IMR-90 (cell line): ENCODE results near the gene PAMR1. TPM values are rescaled to one million over a fixed set of nuclear protein-coding genes. Genes with fewer than 3 reads are reported as not detected.

Experiments
- ATAC-seq: fragments of 200-7000 bp; cut with Tn5 transposase; 2 replicates; pipeline ENCODE4 v1.9.1; 2020; ENCODE audit warnings: low read depth, mild to moderate bottlenecking, moderate library complexity
- BruUV-seq: library from RNA; stranded (reverse); fragments of 400-500 nt; replicated peaks from 2 replicates; lab custom pipeline; 2021; lab: Mats Ljungman, UMichigan
- CTCF ChIA-PET: fragments of 300-600 bp; formaldehyde crosslinking; extraction: SDS; loops from one replicate; lab custom pipeline; 2021; ENCODE audit warnings: antibody characterized with exemption; lab: Yijun Ruan, JAX
- POLR2A ChIA-PET: fragments of 300-600 bp; sonication (Branson Sonifier 250); formaldehyde crosslinking; loops from one replicate; lab custom pipeline; 2022; ENCODE audit warnings: antibody characterized with exemption; ENCODE audit not compliant: unreplicated experiment; lab: Charles Lee
- DNase-seq: peaks from one replicate; pipeline ENCODE4 v3.0.0; 2013
- H2AFZ ChIP-seq: replicated peaks from 2 replicates; pipeline ENCODE3; 2013; ENCODE audit warnings: low read length, mild to moderate bottlenecking; ENCODE audit not compliant: poor library complexity
- H2AK5ac ChIP-seq: 2 replicates; pipeline ENCODE4 v1.6.1; 2013; ENCODE audit warnings: low read depth, low read length, inconsistent platforms
- H2AK9ac ChIP-seq: replicated peaks from 2 replicates; pipeline ENCODE3; 2013; ENCODE audit warnings: mild to moderate bottlenecking, low read depth, low read length, moderate library complexity; ENCODE audit not compliant: poor library complexity
- H2BK120ac ChIP-seq: 2 replicates; pipeline ENCODE4 v1.6.1; 2013; ENCODE audit warnings: low read depth, low read length, inconsistent platforms
- H2BK15ac ChIP-seq: 3 replicates; pipeline ENCODE4 v1.6.1; 2013; ENCODE audit warnings: low read depth, low read length, inconsistent platforms
- H2BK20ac ChIP-seq: 2 replicates; pipeline ENCODE4 v1.6.1; 2013; ENCODE audit warnings: low read depth, mild to moderate bottlenecking, inconsistent platforms, low read length, moderate library complexity
- H2BK5ac ChIP-seq: 2 replicates; pipeline ENCODE4 v1.6.1; 2013; ENCODE audit warnings: mild to moderate bottlenecking, low read depth, low read length, inconsistent platforms; ENCODE audit not compliant: poor library complexity, severe bottlenecking
- H3K14ac ChIP-seq: replicated peaks from 2 replicates; pipeline ENCODE4 v1.6.1; 2013; ENCODE audit warnings: low read depth, low read length, inconsistent platforms
- H3K18ac ChIP-seq: 2 replicates; pipeline ENCODE4 v1.6.1; 2013; ENCODE audit warnings: low read depth, low read length, control low read depth
- H3K23ac ChIP-seq: 2 replicates; pipeline ENCODE4 v1.6.1; 2013; ENCODE audit warnings: low read depth, low read length, inconsistent platforms
- H3K27ac ChIP-seq: 2 replicates; pipeline ENCODE4 v1.5.1; 2013; ENCODE audit warnings: mild to moderate bottlenecking, control low read depth, low read length; ENCODE audit not compliant: insufficient read depth
- H3K27me3 ChIP-seq: 2 replicates; pipeline ENCODE4 v1.6.1; 2013; ENCODE audit warnings: low read length; ENCODE audit not compliant: control insufficient read depth, insufficient read depth
- H3K36me3 ChIP-seq: 2 replicates; pipeline ENCODE4 v1.6.1; 2013; ENCODE audit warnings: low read length, mixed read lengths; ENCODE audit not compliant: control insufficient read depth, insufficient read depth
- H3K4ac ChIP-seq: 2 replicates; pipeline ENCODE4 v1.6.1; 2013; ENCODE audit warnings: low read depth, low read length, inconsistent platforms
- H3K4me1 ChIP-seq: 2 replicates; pipeline ENCODE4 v1.6.1; 2013; ENCODE audit warnings: low read length, mixed read lengths; ENCODE audit not compliant: control insufficient read depth, insufficient read depth
- H3K4me2 ChIP-seq: 2 replicates; pipeline ENCODE4 v1.6.1; 2013; ENCODE audit warnings: low read depth, mild to moderate bottlenecking, control low read depth, low read length, moderate library complexity
- H3K4me3 ChIP-seq: 2 replicates; pipeline ENCODE4 v1.5.1; 2013; ENCODE audit warnings: low read depth, mild to moderate bottlenecking, control low read depth, low read length, moderate library complexity; ENCODE audit not compliant: insufficient read depth
- H3K56ac ChIP-seq: 2 replicates; pipeline ENCODE4 v1.6.1; 2013; ENCODE audit warnings: low read length, inconsistent platforms; ENCODE audit not compliant: insufficient read depth; ENCODE audit errors: extremely low read depth
- H3K79me1 ChIP-seq, 2 experiments: 2 replicates each; pipeline ENCODE4 v1.6.1; 2013; ENCODE audit warnings: low read length in 2 of 2, inconsistent platforms in 1 of 2, low read depth in 1 of 2
- H3K9ac ChIP-seq: 2 replicates; pipeline ENCODE4 v1.6.1; 2013; ENCODE audit warnings: low read depth, low read length, control low read depth
- H3K9me1 ChIP-seq: 2 replicates; pipeline ENCODE4 v1.6.1; 2013; ENCODE audit warnings: low read length, inconsistent platforms; ENCODE audit not compliant: insufficient read depth
- H3K9me3 ChIP-seq: 2 replicates; pipeline ENCODE4 v1.6.1; 2013; ENCODE audit warnings: low read length; ENCODE audit not compliant: control insufficient read depth, insufficient read depth
- H4K20me1 ChIP-seq: 2 replicates; pipeline ENCODE4 v1.6.1; 2013; ENCODE audit warnings: low read length, inconsistent platforms; ENCODE audit not compliant: insufficient read depth
- H4K5ac ChIP-seq: 2 replicates; pipeline ENCODE4 v1.6.1; 2013; ENCODE audit warnings: mild to moderate bottlenecking, low read depth, low read length, control low read depth
- H4K8ac ChIP-seq, 2 experiments: 2 replicates each; pipeline ENCODE4 v1.6.1; 2013; ENCODE audit warnings: low read depth in 2 of 2, low read length in 2 of 2, control low read depth in 1 of 2, inconsistent platforms in 1 of 2
- H4K91ac ChIP-seq: 2 replicates; pipeline ENCODE4 v1.6.1; 2013; ENCODE audit warnings: low read depth, low read length, inconsistent platforms; ENCODE audit not compliant: insufficient read depth
- BHLHE40 ChIP-seq: fragments of 150-350 bp; IDR thresholded peaks from 2 replicates; pipeline ENCODE4 v1.6.1; 2016; ENCODE audit warnings: mild to moderate bottlenecking, low read depth, low read length
- CEBPB ChIP-seq: IDR thresholded peaks from 2 replicates; pipeline ENCODE4 v1.6.1; 2012; ENCODE audit warnings: low read depth, low read length, improper control_type of control experiment
- CHD1 ChIP-seq: IDR thresholded peaks from 2 replicates; pipeline ENCODE4 v1.6.1; 2012; ENCODE audit warnings: low read depth, low read length, improper control_type of control experiment
- ELK1 ChIP-seq: fragments of 150-350 bp; IDR thresholded peaks from 2 replicates; pipeline ENCODE4 v1.6.1; 2016; ENCODE audit warnings: low read depth, mild to moderate bottlenecking, low read length, moderate library complexity, borderline replicate concordance
- FOS ChIP-seq: fragments of 150-350 bp; IDR thresholded peaks from 2 replicates; pipeline ENCODE4 v1.6.1; 2016; ENCODE audit warnings: low read depth, low read length
- MAFK ChIP-seq: IDR thresholded peaks from 2 replicates; pipeline ENCODE4 v1.6.1; 2012; ENCODE audit warnings: low read depth, low read length, improper control_type of control experiment
- MAZ ChIP-seq: IDR thresholded peaks from 2 replicates; pipeline ENCODE4 v1.6.1; 2012; ENCODE audit warnings: low read depth, mild to moderate bottlenecking, low read length, improper control_type of control experiment, moderate library complexity, borderline replicate concordance
- MXI1 ChIP-seq: IDR thresholded peaks from 2 replicates; pipeline ENCODE4 v1.6.1; 2012; ENCODE audit warnings: low read depth, mild to moderate bottlenecking, low read length, moderate library complexity, borderline replicate concordance
- NFE2L2 ChIP-seq: fragments of 150-350 bp; IDR thresholded peaks from 2 replicates; pipeline ENCODE4 v1.6.1; 2016; ENCODE audit warnings: low read depth, mild to moderate bottlenecking, low read length
- POLR2A ChIP-seq: IDR thresholded peaks from 2 replicates; pipeline ENCODE4 v1.6.1; 2012; ENCODE audit warnings: mild to moderate bottlenecking, low read depth, low read length
- RAD21 ChIP-seq: IDR thresholded peaks from 2 replicates; pipeline ENCODE4 v1.6.1; 2012; ENCODE audit warnings: low read length, improper control_type of control experiment
- RCOR1 ChIP-seq: IDR thresholded peaks from 2 replicates; pipeline ENCODE4 v1.6.1; 2012; ENCODE audit warnings: mild to moderate bottlenecking, low read length, improper control_type of control experiment; ENCODE audit not compliant: insufficient replicate concordance
- RFX5 ChIP-seq: IDR thresholded peaks from 2 replicates; pipeline ENCODE4 v1.8.0; 2012; ENCODE audit warnings: low read depth, mild to moderate bottlenecking, low read length, moderate library complexity
- SMC3 ChIP-seq: fragments of 150-350 bp; IDR thresholded peaks from 2 replicates; pipeline ENCODE4 v1.6.1; 2016; ENCODE audit warnings: low read depth, mild to moderate bottlenecking, antibody characterized with exemption, low read length, moderate library complexity
- WGBS, 2 experiments: methylation state at CpG; one replicate each; pipeline versions ENCODE4 v1.1.5 to v1.1.7; 2013; ENCODE audit warnings: missing lambda C conversion rate in 2 of 2; ENCODE audit not compliant: insufficient read length in 1 of 2; ENCODE audit errors: extremely low coverage in 2 of 2; 5-methylcytosine and 5-hydroxymethylcytosine counted together
- dilution Hi-C: fragments of 300-500 bp; cut with HindIII; formaldehyde crosslinking; loops from one replicate; pipeline ENCODE4 v1.14.3; 2018; ENCODE audit warnings: low sequenced_read_pairs; ENCODE audit not compliant: unreplicated experiment
- in situ Hi-C: fragments of 300-500 bp; cut with MboI; formaldehyde crosslinking; loops from 3 replicates; pipeline ENCODE4 v1.14.3; 2019; ENCODE audit warnings: low sequenced_read_pairs, inconsistent platforms, mixed read lengths
- intact Hi-C: fragments of 100-400 bp; cut with micrococcal nuclease; formaldehyde crosslinking; loops from 2 replicates; pipeline ENCODE4 v1.10.0; 2022
- polyA plus RNA-seq, 3 experiments: library from polyadenylated mRNA; depleted of rRNA; stranded (reverse); fragments of >200 nt; gene quantifications; 2 replicates each; pipeline ENCODE4 v1.2.3, GENCODE V29; 2012; ENCODE audit warnings: low replicate concordance in 1 of 3
- total RNA-seq: library from RNA; depleted of rRNA; stranded (reverse); fragments of >200 nt; gene quantifications from 2 replicates; pipeline ENCODE4 v1.2.3, GENCODE V29; 2012
- TF ChIP-seq, protein P1 (sequence below): fragments of 150-350 bp; IDR thresholded peaks from 2 replicates; pipeline ENCODE4 v1.6.1; 2017; ENCODE audit warnings: mild to moderate bottlenecking, antibody characterized with exemption, low read length, low read depth
- TF ChIP-seq, protein P2 (sequence below): conservative IDR thresholded peaks from 2 replicates; pipeline ENCODE4 v1.5.1; 2012; ENCODE audit warnings: mild to moderate bottlenecking, low read depth, low read length, improper control_type of control experiment

Gene PAMR1
- total and polyA plus RNA-seq, 2 of the 4 experiments (the other 2 are of a cell fraction) = 70.7 to 80.7 TPM

DNA sequence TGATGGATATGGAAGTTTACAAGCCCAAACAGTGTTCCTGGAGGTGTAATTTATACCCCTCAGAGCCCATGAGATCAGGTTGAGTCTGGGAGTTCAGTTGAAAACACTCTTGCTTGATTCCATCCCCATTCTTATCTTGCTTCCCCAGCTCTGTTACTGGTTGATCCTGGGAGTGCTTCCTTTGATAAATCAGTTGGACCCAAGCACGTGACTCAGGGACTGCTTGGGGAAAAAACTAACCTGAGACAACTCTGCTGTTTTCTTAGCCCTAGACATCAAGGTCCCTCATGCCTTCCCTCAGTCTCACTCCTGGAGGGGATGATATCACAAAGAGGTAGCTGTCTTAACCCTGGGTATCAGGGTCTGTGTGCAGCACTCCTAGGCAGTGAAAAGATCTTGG, 71.1 kb downstream of the PAMR1 start:
- H3K79me1 ChIP-seq = no peaks in the 10 kb centered on the region
- no peak for TF ChIP-seq MXI1
- no peak for TF ChIP-seq NFE2L2
- no peak for TF ChIP-seq POLR2A
- TF ChIP-seq, protein P1, sequence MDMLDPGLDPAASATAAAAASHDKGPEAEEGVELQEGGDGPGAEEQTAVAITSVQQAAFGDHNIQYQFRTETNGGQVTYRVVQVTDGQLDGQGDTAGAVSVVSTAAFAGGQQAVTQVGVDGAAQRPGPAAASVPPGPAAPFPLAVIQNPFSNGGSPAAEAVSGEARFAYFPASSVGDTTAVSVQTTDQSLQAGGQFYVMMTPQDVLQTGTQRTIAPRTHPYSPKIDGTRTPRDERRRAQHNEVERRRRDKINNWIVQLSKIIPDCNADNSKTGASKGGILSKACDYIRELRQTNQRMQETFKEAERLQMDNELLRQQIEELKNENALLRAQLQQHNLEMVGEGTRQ = no peak
- TF ChIP-seq MAFK = no peak
- TF ChIP-seq BHLHE40 = no peak
- TF ChIP-seq RFX5 = no peak
- no peak for TF ChIP-seq ELK1
- TF ChIP-seq, protein P2, sequence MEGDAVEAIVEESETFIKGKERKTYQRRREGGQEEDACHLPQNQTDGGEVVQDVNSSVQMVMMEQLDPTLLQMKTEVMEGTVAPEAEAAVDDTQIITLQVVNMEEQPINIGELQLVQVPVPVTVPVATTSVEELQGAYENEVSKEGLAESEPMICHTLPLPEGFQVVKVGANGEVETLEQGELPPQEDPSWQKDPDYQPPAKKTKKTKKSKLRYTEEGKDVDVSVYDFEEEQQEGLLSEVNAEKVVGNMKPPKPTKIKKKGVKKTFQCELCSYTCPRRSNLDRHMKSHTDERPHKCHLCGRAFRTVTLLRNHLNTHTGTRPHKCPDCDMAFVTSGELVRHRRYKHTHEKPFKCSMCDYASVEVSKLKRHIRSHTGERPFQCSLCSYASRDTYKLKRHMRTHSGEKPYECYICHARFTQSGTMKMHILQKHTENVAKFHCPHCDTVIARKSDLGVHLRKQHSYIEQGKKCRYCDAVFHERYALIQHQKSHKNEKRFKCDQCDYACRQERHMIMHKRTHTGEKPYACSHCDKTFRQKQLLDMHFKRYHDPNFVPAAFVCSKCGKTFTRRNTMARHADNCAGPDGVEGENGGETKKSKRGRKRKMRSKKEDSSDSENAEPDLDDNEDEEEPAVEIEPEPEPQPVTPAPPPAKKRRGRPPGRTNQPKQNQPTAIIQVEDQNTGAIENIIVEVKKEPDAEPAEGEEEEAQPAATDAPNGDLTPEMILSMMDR = no peak
- no peak for TF ChIP-seq FOS
- no peak for TF ChIP-seq MAZ
- TF ChIP-seq SMC3 = no peak
- no peak for TF ChIP-seq CEBPB
- TF ChIP-seq RCOR1 = no peak
- no peak for TF ChIP-seq CHD1
- TF ChIP-seq RAD21 = no peak
- H3K9me1 ChIP-seq = 0 out of 2 replicates have a peak, but pooled peaks cover 9% of the 10 kb centered on the region
- in situ Hi-C loops = no loop called here
- peaks cover 3% of the 10 kb centered on the region; the same call in 1 of the 2 replicates for H3K4me1 ChIP-seq
- H3K27ac ChIP-seq = peak overlapping the region; percentile 4; the same call in 1 of the 2 replicates
- no peak overlapping the region for H3K4me2 ChIP-seq
- H3K9me3 ChIP-seq = peaks cover 7% of the 10 kb centered on the region
- DNase-seq (no peak), ATAC-seq (no peak)
- H2AK9ac ChIP-seq = no peak overlapping the region
- no peak overlapping the region for H3K18ac ChIP-seq
- H3K56ac ChIP-seq = no peak overlapping the region
- CTCF ChIA-PET = no interaction called here
- dilution Hi-C loops = no loop called here
- intact Hi-C loops = no loop called here
- no CpG with 5 or more reads among the region's 1 CpG for WGBS, 2 experiments
- no peaks in the 10 kb centered on the region for H3K27me3 ChIP-seq
- no TSS peak for BruUV-seq
- H4K5ac ChIP-seq = no peak overlapping the region
- H3K23ac ChIP-seq = no peak overlapping the region
- H2BK20ac ChIP-seq = no peak overlapping the region
- H2BK5ac ChIP-seq = no peak overlapping the region
- no peak overlapping the region for H4K91ac ChIP-seq
- no peak overlapping the region for H2AFZ ChIP-seq
- H4K8ac ChIP-seq = no peak overlapping the region
- H3K14ac ChIP-seq = no peak overlapping the region
- no peak overlapping the region for H2BK120ac ChIP-seq
- H3K9ac ChIP-seq = no peak overlapping the region
- H3K4me3 ChIP-seq = no peak overlapping the region
- H3K36me3 ChIP-seq = peaks cover 26% of the 10 kb centered on the region
- no peak overlapping the region for H3K4ac ChIP-seq
- H2AK5ac ChIP-seq = no peak overlapping the region
- H4K20me1 ChIP-seq = no peaks in the 10 kb centered on the region; the same call in 1 of the 2 replicates
- POLR2A ChIA-PET = no interaction called here
- no peak overlapping the region for H2BK15ac ChIP-seq
